Activated CD4-positive, alpha-beta T cell treated with anti-CD3 and anti-CD28 coated beads, Interleukin-2, amount 10 ng/mL, durations not matched to agents 7 days and 5 days (primary cell): ENCODE results near the gene WWP2. TPM values are rescaled to one million over a fixed set of nuclear protein-coding genes. Genes with fewer than 3 reads are reported as not detected.
"Not testable (repeated sequence)": the region's sequence is repeated elsewhere in the genome, so short reads cannot be mapped to it uniquely, and the experiment has no call there.

Experiments
- CTCF ChIA-PET: fragments of 350-600 bp; sonication (Branson Sonifier 250); formaldehyde crosslinking; loops from one replicate; lab custom pipeline; 2021; ENCODE audit warnings: antibody characterized with exemption; lab: Charles Lee
- POLR2A ChIA-PET: fragments of 350-600 bp; sonication (Branson Sonifier 250); formaldehyde crosslinking; loops from one replicate; lab custom pipeline; 2021; ENCODE audit warnings: antibody characterized with exemption; lab: Charles Lee
- DNase-seq: peaks from one replicate; pipeline ENCODE4 v3.0.0-alpha.2; 2020
- H3K27ac Mint-ChIP-seq: one replicate; pipeline ENCODE4 v1.8.0; 2021; ENCODE audit warnings: mild to moderate bottlenecking, moderate library complexity, mixed read lengths
- H3K27me3 Mint-ChIP-seq: one replicate; pipeline ENCODE4 v1.8.0; 2021; ENCODE audit warnings: mixed read lengths
- H3K36me3 Mint-ChIP-seq: one replicate; pipeline ENCODE4 v1.8.0; 2021; ENCODE audit warnings: low read depth, mixed read lengths
- H3K4me1 Mint-ChIP-seq: one replicate; pipeline ENCODE4 v1.8.0; 2021; ENCODE audit warnings: mixed read lengths
- H3K4me3 Mint-ChIP-seq: one replicate; pipeline ENCODE4 v1.8.0; 2021; ENCODE audit warnings: mild to moderate bottlenecking, moderate library complexity, mixed read lengths
- H3K9me3 Mint-ChIP-seq: one replicate; pipeline ENCODE4 v1.8.0; 2021; ENCODE audit warnings: mixed read lengths
- total RNA-seq, 2 experiments: library from RNA; stranded (reverse); gene quantifications; one replicate each; pipeline ENCODE4 v1.2.3, GENCODE V29; 2021

Gene WWP2
- total RNA-seq, 2 experiments from 2014 or later, result 68.8 to 76.3 TPM

DNA sequence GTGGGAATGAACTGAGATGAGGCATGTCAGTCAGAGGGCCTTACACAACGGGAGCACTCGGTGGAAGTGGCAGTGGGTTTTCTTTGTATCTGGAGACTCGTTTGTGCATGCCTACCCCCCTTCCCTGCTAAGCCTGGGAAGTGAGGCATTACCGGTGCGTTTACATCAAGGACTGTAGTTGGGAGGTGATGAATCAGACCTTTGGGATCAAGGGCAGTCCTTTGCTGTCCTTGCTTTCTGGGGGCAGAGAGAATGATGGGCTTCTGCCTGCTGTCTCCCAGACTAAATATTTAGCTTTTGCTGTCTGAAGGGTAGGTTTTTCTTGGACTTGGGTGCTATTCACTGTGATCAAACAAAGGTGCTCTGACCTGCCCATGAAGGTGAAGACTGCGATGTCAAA lies 83.0 kb downstream of the WWP2 start:
- ChIA-PET CTCF (no interaction called here), POLR2A (no interaction called here)
- peaks cover 17% of the 10 kb centered on the region for H3K36me3 Mint-ChIP-seq
- no peaks in the 10 kb centered on the region for H3K9me3 Mint-ChIP-seq
- no peak overlapping the region for H3K4me3 Mint-ChIP-seq
- H3K27me3 Mint-ChIP-seq, result no peaks in the 10 kb centered on the region
- no peak overlapping the region for H3K27ac Mint-ChIP-seq
- no peak for DNase-seq
- H3K4me1 Mint-ChIP-seq, result no peaks in the 10 kb centered on the region

DNA sequence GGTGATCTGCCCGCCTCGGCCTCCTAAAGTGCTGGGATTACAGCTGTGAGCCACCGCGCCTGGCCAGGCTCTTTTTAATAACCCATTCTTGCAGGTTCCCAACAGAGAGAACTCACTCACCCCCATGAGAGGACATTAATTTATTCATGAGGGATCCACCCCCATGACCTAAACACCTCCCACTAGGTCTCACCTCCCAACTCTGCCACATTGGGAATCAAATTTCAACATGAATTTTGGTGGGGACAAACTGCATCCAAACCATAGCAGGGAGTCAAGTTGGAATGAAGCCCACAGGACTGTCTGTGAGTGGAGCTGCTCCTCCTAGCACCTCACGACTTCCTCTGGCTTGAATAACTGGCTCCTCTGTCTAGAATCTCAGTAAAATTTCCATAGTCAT lies 85.5 kb downstream of the WWP2 start:
- Mint-ChIP-seq H3K9me3 (no peaks in the 10 kb centered on the region), H3K36me3 (peaks cover 10% of the 10 kb centered on the region), H3K4me1 (no peaks in the 10 kb centered on the region), H3K4me3 (no peak overlapping the region), H3K27me3 (no peaks in the 10 kb centered on the region), H3K27ac (no peak overlapping the region)
- no peak for DNase-seq
- ChIA-PET POLR2A (no interaction called here), CTCF (no interaction called here)

DNA sequence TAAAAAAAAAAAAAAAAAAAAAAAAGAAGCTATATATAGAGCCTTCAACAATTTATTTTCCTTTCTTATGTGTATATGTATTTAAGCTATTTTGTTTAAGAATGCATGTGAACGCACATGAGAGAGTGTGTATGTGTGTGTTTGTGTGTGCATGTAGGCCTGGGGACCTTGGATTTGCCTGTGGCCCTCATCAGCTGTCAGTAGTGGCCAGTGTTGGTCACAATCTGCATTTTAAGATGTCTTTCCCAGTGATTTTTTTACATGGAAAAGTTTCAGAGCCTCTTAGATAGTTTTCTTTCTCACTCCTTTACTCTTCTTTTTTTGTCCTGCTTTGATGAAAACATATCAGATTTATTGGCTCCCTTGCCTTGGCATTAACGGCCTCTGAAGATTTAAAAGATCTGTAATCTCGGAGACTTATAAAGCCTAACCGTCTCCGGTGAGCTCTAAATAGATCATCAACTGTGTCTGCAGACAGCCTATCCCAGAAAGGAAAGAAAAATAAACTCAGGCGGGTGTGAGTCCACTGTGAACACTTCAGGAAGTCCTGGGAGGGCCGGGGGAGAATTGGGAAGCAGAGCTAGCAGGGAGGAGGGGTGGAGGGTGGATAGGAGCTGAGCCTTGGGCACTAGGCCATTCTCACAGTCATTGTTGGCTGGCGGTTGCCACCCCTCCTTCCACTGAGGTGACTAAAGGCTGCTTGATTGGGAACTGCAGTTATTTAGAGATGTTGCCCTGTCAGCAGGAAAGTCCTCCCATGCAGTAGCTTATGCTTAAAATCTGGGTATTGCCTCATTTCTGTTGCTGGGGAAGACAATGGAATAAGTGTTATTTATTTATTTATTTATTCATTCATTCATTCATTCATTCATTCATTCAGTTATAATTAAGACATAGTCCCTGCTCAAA lies 86.8 kb downstream of the WWP2 start:
- Mint-ChIP-seq H3K4me1 (no peaks in the 10 kb centered on the region), H3K9me3 (no peaks in the 10 kb centered on the region), H3K36me3 (peaks cover 18% of the 10 kb centered on the region), H3K27me3 (no peaks in the 10 kb centered on the region), H3K27ac (no peak overlapping the region), H3K4me3 (no peak overlapping the region)
- CTCF ChIA-PET, result interaction anchor here (0.6 to 1.1 kb wide), 2 partner anchors 14 to 350 kb away, joined by 3 to 4 read pairs; no protein-coding TSS in a partner anchor
- no peak for DNase-seq
- POLR2A ChIA-PET, result no interaction called here

DNA sequence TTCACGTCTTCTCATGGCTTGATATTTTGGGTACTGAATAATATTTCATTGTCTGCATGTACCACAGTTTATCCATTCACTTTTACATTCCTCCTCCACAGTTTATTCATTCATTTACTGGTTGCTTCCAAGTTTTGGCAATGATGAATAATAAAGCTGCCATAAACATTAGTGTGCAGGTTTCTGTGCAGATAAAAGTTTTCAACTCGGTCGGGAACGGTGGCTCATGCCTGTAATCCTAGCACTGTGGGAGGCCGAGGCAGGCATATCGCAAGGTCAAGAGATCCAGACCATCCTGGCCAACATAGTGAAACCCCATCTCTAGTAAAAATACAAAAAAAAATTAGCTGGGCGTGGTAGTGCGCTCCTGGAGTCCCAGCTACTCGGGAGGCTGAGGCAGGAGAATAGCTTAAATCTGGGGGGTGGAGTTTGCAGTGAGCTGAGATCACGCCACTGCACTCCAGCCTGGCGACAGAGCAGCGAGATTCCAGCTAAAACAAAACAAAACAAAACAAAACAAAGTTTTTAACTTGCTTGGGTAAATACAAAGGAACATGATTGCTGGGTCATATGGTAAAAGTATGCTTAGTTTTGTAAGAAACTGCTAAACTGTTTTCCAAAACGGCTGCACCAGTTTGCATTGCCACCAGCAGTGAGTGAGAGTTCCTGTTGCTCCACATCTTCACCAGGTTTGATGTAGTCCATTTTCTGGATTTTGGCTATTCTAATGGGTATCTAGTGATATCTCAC lies 89.5 kb downstream of the WWP2 start:
- DNase-seq, result no peak
- Mint-ChIP-seq H3K9me3 (no peaks in the 10 kb centered on the region), H3K4me1 (peaks cover 3% of the 10 kb centered on the region), H3K4me3 (no peak overlapping the region), H3K36me3 (peaks cover 15% of the 10 kb centered on the region), H3K27me3 (no peaks in the 10 kb centered on the region), H3K27ac (no peak overlapping the region)
- ChIA-PET POLR2A (no interaction called here), CTCF (interaction anchor here (1.6 kb wide), 1 partner anchor 18 kb away, joined by 3 read pairs; no protein-coding TSS in a partner anchor)

DNA sequence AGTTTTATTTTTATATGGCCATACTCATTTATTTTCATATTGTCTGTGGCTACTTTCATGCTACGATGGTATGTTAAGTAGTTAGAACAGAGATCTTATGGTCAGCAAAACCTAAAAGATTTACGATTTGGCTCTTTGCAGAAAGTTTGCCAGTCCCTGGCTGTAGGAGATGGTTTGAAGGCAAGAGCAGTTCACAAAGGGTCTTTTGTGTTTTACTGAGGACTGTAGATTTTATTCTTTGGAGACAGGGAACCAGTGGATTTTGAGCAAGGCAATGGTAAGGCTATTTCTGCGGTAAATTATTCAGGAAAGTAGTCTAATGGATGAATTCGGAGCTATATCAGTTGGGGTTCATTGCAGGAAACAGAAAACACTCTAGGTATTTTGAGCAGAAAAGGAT lies 90.7 kb downstream of the WWP2 start:
- CTCF ChIA-PET, result no interaction called here
- Mint-ChIP-seq H3K27ac (no peak overlapping the region), H3K4me1 (peaks cover 5% of the 10 kb centered on the region), H3K4me3 (no peak overlapping the region), H3K9me3 (no peaks in the 10 kb centered on the region), H3K36me3 (peaks cover 15% of the 10 kb centered on the region), H3K27me3 (no peaks in the 10 kb centered on the region)
- DNase-seq, result no peak
- POLR2A ChIA-PET, result no interaction called here

DNA sequence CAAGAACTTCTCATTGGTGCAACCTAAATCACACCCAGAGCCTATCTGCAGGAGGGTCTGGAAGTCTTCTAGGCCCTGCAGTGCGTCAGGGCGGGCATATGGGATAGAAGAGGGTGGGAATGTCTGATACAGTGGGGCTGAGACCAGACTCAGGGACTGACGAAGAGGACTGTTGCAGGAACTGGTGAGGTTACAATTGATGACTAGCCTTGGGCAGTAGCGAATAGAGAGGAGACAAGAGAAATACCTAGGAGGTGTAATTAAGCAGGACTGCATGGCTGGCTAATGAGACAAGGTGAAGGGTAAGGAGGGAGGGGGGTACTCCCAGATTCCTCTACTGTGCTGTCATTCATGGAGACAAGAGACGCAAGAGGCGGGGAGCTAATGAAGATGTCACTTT lies 91.3 kb downstream of the WWP2 start:
- CTCF ChIA-PET, result no interaction called here
- no peaks in the 10 kb centered on the region for H3K9me3 Mint-ChIP-seq
- H3K36me3 Mint-ChIP-seq, result peaks cover 20% of the 10 kb centered on the region
- H3K27ac Mint-ChIP-seq, result no peak overlapping the region
- H3K27me3 Mint-ChIP-seq, result no peaks in the 10 kb centered on the region
- H3K4me1 Mint-ChIP-seq, result peaks cover 10% of the 10 kb centered on the region
- H3K4me3 Mint-ChIP-seq, result no peak overlapping the region
- POLR2A ChIA-PET, result no interaction called here
- no peak for DNase-seq

DNA sequence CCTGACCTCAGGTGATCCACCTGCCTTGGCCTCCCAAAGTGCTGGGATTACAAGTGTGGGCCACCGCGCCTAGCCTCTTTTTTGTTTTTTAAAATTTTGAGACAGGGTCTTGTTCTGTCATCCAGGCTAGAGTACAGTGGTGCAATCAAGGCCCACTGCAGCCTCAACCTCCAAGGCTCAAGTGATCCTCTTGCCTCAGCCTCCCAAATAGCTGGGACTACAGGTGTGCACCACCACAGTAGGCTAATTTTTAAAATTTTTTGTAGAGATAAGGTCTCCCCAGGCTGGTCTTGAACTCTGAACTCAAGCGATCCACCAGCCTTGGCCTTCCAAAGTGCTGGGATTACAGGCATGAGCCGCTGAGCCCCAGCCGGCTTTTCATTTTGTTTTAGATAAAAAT lies 92.6 kb downstream of the WWP2 start:
- peaks cover 15% of the 10 kb centered on the region for H3K4me1 Mint-ChIP-seq
- H3K27me3 Mint-ChIP-seq, POLR2A ChIA-PET: not testable (repeated sequence)

DNA sequence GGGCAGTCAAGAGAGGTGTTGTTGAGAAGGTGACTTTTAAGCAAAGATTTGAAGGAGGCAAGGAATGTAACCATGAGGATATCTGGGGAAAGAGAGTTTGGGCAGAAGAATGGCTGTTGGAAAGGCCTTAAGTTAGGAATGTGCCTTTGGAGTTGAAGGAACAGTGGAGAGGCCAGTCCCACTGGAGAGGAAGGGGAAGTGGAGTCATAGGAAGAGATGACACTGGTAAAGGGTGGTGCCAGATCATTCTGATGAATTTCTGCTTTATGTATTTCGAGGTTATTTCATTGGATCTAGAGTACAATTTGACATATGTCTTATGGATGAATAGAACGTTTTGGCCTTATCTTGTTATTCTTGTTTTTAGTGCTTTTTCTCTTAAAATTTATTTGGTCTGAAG lies 93.5 kb downstream of the WWP2 start:
- DNase-seq, result no peak
- Mint-ChIP-seq H3K27ac (no peak overlapping the region), H3K27me3 (no peaks in the 10 kb centered on the region), H3K36me3 (peaks cover 25% of the 10 kb centered on the region), H3K4me1 (peaks cover 15% of the 10 kb centered on the region), H3K9me3 (no peaks in the 10 kb centered on the region), H3K4me3 (no peak overlapping the region)
- CTCF ChIA-PET, result no interaction called here
- POLR2A ChIA-PET, result no interaction called here

More for the DNA sequence above, 92.6 kb downstream of the WWP2 start:
- DNase-seq, H3K4me3 Mint-ChIP-seq, CTCF ChIA-PET, H3K9me3 Mint-ChIP-seq, H3K27ac Mint-ChIP-seq: not testable (repeated sequence)
- H3K36me3 Mint-ChIP-seq, result peaks cover 25% of the 10 kb centered on the region

DNA sequence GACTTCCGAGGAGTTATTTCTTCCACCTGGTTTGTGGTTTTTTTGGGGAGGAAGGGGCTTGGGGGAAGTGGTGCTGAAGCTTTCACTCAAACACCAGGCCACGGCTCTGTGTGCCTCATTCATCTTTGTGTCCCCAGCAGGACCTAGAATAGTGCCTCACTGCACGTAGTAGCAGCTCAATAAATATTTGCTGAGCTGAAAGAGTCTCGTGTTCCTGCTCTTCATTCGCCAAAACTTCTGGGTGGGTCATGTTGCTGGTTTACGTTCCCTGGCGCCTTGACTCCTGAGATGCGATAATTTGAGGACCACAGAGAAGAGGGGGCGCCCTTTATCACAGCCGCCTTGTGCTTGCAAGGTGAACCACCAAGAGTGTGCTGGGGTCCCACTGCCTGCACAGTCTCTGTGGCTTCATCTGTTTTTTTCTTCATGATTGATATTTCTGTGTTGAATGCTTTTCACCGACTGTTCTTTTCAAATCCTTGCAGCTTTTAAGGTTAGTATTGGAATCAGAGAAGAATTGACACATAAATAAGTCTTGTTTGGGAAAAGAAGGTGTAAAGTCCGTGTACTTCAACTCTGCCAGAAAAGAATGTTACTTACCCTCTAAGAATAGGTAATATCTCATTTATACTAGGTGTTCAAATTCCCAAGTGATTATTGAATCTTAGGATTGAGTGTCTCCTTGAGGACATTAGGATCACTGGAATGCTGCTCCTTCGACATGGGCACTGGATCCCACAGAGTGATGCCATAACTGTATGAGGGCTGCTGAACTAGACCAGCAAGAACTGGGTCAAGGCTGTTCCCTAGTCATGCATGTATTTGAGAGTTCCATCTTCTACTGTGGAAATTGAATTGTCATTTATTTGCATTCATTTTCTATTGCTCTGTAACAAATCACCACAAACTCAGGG lies 96.3 kb downstream of the WWP2 start:
- Mint-ChIP-seq H3K9me3 (no peaks in the 10 kb centered on the region), H3K27ac (no peak overlapping the region), H3K4me3 (no peak overlapping the region), H3K4me1 (peaks cover 15% of the 10 kb centered on the region), H3K27me3 (no peaks in the 10 kb centered on the region), H3K36me3 (peaks cover 20% of the 10 kb centered on the region)
- ChIA-PET CTCF (interaction anchor here (1.2 kb wide), 1 partner anchor 11 kb away, joined by 4 read pairs; no protein-coding TSS in a partner anchor), POLR2A (no interaction called here)
- no peak for DNase-seq

DNA sequence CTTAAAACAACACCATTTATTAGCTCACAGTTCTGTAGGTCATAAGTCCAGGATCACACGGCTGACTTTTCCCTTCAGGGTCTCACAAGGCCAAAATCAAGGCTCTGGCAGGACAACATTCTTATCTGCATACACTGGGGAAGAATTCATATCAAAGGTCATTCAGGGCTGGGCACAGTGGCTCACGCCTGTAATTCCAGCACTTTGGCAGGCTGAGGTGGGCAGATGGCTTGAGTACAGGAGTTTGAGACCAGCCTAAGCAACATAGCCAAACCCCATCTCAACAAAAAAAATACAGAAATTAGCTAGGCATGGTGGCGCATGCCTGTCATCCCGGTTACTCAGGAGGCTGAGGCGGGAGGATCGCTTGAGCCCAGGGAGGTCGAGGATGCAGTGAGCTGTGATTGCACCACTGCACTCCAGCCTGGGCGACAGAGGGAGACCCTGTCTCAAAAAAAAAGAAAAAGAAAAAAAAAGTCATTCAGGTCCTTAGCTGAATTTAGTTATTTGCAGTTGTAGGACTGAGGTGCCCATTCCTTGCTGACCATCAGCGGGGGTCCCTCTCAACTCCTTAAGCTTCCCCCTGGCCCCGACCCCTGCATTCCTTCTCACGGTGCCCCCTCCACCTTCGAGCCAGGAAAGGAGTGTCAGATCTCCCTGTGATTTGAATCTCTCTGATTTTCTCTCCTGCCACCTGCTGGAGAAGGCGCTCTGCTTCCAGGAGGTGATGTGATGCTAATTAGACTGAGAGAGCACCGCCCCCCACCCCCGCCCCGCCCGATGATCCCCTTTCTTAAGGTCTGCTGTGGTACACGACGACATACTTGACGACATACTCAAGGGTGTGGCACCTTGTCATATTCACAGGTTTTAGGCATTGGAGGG lies 97.2 kb downstream of the WWP2 start:
- Mint-ChIP-seq H3K4me1 (peaks cover 15% of the 10 kb centered on the region), H3K27ac (no peak overlapping the region), H3K9me3 (no peaks in the 10 kb centered on the region), H3K27me3 (no peaks in the 10 kb centered on the region), H3K4me3 (no peak overlapping the region), H3K36me3 (peaks cover 17% of the 10 kb centered on the region)
- POLR2A ChIA-PET, result no interaction called here
- DNase-seq, result peak; percentile 8
- CTCF ChIA-PET, result interaction anchor here (1.2 kb wide), 2 partner anchors 10 to 13 kb away, joined by 3 to 4 read pairs; no protein-coding TSS in a partner anchor

DNA sequence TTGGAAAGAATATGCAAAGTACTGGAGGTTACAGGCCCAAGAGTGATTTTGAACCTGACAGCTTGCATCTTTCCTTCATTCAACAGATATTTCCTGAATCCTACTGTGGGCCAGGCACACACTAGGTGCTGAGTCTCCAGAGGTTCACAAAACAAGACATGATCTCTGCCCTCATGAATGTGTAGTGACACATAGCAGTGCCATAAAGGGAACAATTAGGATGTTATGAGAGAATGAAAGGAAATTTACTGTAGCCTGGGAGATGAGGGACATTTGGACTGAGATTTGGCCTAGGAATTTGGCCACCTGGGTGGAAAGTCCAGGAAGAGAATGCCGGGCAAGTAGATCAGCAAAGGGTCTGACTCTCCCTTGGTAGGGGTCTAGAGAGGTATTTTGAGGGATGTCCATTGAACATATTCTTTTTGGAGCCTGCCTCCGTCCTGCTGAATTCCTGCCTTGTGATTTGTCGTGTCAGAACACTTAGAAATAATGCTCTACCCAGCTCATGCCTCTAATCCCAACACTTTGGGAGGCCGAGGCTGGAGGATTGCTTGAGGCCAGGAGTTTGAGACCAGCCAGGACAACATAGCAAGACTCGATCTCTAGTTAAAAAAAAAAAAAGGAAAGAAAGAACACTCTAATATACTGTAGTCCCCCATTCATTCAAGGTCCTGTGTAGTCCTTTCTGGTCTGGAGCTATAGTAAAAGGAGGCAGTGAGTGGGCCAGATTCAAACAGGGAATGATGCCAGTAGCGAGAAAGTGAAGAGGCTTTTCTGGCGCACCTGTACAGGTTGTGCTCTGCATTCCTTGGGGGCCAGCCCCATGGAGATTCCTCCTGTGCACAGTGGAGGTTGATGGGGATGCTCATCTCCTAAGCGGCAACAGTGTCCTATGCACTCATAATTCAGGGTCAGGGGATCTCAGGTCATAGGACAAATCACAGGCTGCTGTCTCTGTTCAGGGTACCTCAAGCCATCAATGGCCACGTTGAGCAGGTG lies 98.4 kb downstream of the WWP2 start:
- no peaks in the 10 kb centered on the region for H3K27me3 Mint-ChIP-seq
- no peak for DNase-seq
- peaks cover 14% of the 10 kb centered on the region for H3K36me3 Mint-ChIP-seq
- H3K27ac Mint-ChIP-seq, result no peak overlapping the region
- H3K9me3 Mint-ChIP-seq, result no peaks in the 10 kb centered on the region
- POLR2A ChIA-PET, result no interaction called here
- no peak overlapping the region for H3K4me3 Mint-ChIP-seq
- CTCF ChIA-PET, result interaction anchor here (1.2 kb wide), 2 partner anchors 12 to 136 kb away, joined by 3 read pairs; no protein-coding TSS in a partner anchor
- peaks cover 14% of the 10 kb centered on the region for H3K4me1 Mint-ChIP-seq
